Peyer's patch (tissue), 4 donors: ENCODE measurements around the gene PROM1.

Experiments
- POLR2A ChIP-seq, 2 donors: fragments of 450-650 bp; IDR thresholded peaks; one replicate each; pipeline ENCODE4 v1.5.1; 2017; ENCODE audit warnings: antibody characterized with exemption in 2 of 2, mild to moderate bottlenecking in 2 of 2, moderate library complexity in 2 of 2
- TF ChIP-seq, protein P1 (sequence below), 6 experiments: fragments of 450-650 bp in 4 of 6; fragments of 200-600 bp in 2 of 6; sonication (generic) in 1 of 6; IDR thresholded peaks; one replicate each; pipeline ENCODE4 v1.5.1; 2017 to 2019; ENCODE audit warnings: antibody characterized with exemption in 6 of 6, mild to moderate bottlenecking in 3 of 6, moderate library complexity in 1 of 6

DNA sequence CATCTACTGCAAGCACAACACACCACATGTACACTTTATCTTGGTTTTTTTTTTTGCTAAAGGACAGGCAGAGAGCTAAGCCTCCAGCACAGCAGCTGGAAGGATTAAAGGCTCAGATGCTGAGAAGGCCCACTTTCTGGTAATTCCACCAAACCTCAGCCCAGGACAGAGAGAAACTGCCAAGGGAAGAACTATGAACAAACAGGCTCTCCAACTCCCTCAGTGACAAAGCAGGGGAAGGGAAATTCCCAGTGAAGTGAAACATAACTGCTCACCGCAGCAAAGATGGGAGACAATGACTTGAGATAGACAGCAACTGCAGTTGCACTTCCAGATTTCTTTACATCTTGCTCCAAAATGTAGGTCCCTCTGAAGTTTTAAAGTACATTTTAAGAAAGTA is 4.8 kb downstream of the PROM1 start:
- TF ChIP-seq, protein P1, sequence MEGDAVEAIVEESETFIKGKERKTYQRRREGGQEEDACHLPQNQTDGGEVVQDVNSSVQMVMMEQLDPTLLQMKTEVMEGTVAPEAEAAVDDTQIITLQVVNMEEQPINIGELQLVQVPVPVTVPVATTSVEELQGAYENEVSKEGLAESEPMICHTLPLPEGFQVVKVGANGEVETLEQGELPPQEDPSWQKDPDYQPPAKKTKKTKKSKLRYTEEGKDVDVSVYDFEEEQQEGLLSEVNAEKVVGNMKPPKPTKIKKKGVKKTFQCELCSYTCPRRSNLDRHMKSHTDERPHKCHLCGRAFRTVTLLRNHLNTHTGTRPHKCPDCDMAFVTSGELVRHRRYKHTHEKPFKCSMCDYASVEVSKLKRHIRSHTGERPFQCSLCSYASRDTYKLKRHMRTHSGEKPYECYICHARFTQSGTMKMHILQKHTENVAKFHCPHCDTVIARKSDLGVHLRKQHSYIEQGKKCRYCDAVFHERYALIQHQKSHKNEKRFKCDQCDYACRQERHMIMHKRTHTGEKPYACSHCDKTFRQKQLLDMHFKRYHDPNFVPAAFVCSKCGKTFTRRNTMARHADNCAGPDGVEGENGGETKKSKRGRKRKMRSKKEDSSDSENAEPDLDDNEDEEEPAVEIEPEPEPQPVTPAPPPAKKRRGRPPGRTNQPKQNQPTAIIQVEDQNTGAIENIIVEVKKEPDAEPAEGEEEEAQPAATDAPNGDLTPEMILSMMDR (IDR thresholded peaks at IDR 0.05), result no peak
- TF ChIP-seq POLR2A (IDR thresholded peaks at IDR 0.05), result no peak
